ENCODE data around the gene CHMP1A.
A peak's percentile ranks its signal among the peaks of the same experiment; 100 is the strongest.
"Not testable (repeated sequence)": the region's sequence is repeated elsewhere in the genome, so short reads cannot be mapped to it uniquely, and the experiment has no call there.

Gene CHMP1A

GRCh38 chr16:89691986-89692569 lies 34.6 kb upstream of the CHMP1A start:
- DNase-seq (ENCODE audit: low spot score) = no peak

DNA sequence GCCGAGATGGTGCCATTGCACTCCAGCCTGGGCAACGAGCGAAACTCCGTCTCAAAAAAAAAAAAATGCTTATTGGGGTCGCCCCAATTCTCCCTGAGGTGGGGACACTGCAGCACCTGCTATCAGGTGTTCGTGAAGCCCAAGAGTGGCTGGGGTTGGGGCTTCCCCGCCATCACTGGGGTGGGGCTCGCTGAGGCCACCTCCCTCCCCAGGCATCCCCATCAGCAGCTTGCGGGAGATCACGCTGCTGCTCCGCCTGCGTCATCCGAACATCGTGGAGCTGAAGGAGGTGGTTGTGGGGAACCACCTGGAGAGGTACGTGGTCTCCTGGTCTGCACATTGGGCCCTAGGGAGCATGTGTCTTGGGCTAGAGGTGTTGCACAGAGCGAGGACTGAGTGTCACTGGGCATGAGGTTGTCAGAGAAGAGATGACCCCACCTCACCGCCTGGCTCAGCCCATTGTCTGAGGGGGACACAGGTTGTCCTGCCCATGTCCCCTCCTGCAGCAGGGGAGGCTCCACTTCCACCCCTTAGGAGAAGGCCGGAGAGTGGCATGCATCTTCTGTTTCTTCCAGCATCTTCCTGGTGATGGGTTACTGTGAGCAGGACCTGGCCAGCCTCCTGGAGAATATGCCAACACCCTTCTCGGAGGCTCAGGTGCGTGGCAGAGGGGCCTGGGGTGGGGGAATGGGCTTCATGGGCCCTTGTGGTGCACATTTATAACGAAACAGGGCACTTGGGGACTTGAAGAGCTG lies 33.9 kb upstream of the CHMP1A start:
- DNase-seq (ENCODE audit: low spot score) = no peak

DNA sequence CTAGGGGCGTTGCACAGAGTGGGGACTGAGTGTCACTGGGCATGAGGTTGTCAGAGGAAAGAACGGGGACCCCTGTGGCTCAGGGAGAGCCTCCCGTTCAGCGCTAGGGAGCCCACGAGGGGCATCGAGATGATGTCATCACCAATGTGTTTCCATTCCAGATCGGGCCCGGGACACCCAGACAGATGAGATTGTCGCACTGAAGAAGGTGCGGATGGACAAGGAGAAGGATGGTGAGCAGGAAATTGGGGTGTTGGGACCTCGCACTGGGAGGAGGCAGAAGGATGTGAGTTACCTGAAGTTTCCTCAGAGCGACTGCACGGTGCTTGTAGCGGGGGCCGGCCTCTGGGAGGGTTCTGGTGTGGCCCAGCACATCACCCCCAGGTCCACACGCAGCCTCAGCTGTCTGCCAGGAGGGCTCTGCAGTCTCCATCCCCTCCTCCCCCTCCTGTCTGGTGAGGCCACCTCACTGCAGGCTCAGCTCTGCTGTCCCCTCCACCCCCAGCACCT lies 32.9 kb upstream of the CHMP1A start:
- DNase-seq (ENCODE audit: low spot score) = no peak

- DNase-seq (ENCODE audit: low spot score) = not testable (repeated sequence)
Observed at GRCh38 chr16:89689621-89690020, 32.1 kb upstream of the CHMP1A start.

DNA sequence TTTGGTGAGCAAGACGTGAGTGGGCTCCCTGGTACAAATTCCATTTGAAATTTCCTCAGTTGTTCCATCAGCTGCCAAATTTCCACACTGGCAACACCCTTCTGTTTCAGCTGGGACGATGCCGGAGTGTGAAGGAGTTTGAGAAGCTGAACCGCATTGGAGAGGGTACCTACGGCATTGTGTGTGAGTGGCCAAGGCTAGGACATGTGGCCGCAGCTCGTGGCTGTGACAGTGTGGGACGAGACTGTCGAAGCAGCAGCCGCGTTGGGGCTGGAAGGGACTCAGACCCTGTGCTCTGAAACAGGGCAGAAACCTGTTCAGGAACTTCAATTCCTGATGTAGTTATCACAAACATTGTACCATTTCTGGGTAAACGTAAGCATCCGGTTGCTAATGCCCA lies 31.6 kb upstream of the CHMP1A start:
- no peak for DNase-seq (ENCODE audit: low spot score)

- DNase-seq (ENCODE audit: low spot score) = no peak
Observed at GRCh38 chr16:89688395-89688794, 30.9 kb upstream of the CHMP1A start.

- no peak for DNase-seq (ENCODE audit: low spot score)
Observed at GRCh38 chr16:89687092-89687940, 29.8 kb upstream of the CHMP1A start.

- peak; percentile 85 for DNase-seq (ENCODE audit: low spot score)
Observed at GRCh38 chr16:89686520-89687091, 29.1 kb upstream of the CHMP1A start, which contains the start of gene CDK10. CDK10 (plus strand) TSS chr16:89686689; CDS start chr16:89686711, 22 bp downstream.

DNA sequence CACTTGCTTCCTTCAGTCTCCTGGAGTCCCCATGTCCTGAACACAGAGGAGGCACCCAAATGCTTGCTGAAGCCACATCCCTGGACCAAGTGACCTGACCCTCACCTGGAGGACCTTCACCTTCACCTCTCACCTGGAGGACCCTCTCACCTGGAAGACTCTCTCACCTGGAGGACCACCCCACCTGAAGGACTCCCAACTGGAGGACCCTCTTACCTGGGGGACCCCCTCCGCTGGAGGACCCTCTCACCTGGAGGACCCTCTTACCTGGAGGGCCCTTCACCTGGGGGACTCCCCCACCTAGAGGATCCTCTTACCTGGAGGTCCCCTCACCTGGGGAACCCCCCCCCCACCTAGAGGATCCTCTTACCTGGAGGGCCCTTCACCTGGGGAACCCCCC lies 28.4 kb upstream of the CHMP1A start:
- DNase-seq (ENCODE audit: low spot score) = no peak

- DNase-seq (ENCODE audit: low spot score) = no peak
Observed at GRCh38 chr16:89678258-89678657, 20.8 kb upstream of the CHMP1A start.

- DNase-seq (ENCODE audit: low spot score) = no peak
Observed at GRCh38 chr16:89672177-89672941, 14.9 kb upstream of the CHMP1A start.

DNA sequence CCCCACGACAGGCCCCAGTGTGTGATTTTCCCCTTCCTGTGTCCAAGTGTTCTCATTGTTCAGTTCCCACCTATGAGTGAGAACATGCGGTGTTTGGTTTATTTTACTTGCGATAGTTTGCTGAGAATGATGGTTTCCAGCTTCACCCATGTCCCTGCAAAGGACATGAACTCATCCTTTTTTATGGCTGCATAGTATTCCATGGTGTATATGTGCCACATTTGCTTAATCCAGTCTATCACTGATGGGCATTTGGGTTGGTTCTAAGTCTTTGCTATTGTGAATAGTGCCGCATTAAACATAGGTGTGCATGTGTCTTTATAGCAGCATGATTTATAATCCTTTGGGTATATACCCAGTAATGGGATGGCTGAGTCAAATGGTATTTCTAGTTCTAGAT lies 14.1 kb upstream of the CHMP1A start:
- not testable (repeated sequence) for DNase-seq (ENCODE audit: low spot score)

DNA sequence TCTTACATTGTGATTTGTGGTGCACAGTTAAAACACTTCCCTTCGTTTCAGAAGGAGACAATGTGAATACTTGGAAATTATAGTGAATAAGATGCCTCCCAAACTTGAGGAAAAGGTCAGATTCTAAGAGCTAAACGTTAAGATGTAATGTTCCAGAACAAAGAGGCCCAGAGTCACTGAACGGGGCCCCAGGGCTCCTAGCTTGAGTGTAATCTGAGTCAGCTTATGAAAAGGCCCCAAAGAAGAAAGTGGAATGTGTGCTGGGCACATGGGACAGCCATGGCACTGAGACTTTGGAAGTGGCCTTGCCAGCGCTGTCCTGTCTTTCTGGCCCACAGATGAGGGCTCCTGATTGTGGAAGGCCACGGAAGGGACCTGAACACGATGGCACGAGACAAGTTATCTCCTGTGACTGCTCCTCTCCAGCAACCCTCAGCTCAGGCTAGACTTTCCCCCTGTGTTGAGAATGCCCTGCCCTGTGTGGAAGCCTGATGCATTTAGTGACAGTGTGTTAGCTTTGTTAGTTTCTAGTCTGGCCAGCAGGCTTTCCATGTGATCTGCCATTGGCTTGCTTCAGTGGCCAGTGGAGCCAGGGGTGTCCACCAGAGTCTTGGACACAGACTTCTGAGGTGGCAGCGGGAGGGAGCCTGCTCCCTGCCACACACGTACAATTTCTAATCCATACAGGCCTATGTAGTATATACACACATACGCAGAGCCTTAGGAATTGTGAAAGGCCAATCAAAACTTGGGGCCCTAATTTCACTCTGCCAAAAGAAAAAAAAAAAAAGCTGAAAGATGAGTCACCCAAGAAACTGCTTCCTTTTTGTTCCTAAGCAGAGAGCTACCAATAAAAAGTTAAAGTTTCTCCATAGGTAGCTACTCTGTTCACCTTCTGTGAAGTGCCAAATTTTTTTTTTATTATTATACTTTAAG lies 13.3 kb upstream of the CHMP1A start:
- no peak for DNase-seq (ENCODE audit: low spot score)

DNA sequence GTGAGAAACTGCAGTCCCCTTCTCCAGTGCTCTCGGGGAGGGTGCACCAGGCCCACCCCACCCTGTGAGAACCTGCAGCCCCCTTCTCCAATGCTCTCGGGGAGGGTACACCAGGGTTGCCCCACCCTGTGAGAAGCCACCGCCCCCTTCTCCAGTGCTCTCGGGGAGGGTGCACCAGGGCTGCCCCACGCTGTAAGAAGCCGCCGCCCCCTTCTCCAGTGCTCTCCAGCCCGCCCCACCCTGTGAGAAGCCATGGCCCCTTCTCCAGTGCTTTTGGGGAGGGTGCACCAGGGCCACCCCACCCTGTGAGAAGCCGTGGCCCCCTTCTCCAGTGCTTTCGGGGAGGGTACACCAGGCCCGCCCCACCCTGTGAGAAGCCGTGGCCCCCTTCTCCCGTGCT lies 12.2 kb upstream of the CHMP1A start:
- no peak for DNase-seq (ENCODE audit: low spot score)

- DNase-seq (ENCODE audit: low spot score) = no peak
Observed at GRCh38 chr16:89668790-89669158, 11.3 kb upstream of the CHMP1A start.

DNA sequence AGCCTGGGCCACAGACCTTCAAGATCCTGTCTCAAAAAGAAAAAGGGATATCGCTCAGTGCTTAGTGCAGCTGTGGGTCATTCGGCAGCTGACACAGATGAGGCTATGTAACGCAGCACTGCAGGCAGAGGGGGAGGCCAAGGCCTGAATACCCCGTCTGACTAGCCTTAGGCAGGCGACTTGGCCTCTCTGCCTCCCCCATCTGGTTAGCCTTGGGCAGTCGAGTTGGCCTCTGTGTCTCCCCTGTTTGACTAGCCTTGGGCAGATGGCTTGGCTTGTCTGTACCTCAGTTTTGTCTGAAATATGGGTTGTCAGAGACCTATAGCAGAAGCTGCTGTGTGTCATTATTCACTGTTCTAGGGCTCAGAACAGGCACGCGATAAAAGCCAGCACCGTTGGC lies 10.1 kb upstream of the CHMP1A start:
- DNase-seq (ENCODE audit: low spot score) = no peak

DNA sequence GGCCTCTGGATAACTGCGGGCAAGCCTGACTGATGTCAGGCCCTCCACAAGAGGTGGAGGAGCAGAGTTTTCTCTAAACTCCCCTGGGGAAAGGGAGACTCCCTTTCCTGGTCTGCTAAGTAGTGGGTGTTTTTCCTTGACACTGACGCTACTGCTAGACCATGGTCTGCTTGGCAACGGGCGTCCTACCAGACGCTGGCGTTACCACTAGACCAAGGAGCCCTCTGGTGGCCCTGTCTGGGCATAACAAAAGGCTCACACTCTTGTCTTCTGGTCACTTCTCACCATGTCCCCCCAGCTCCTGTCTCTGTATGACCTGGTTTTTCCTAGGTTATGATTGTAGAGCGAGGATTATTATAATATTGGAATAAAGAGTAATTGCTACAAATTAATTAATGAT lies 9.5 kb upstream of the CHMP1A start:
- DNase-seq (ENCODE audit: low spot score) = not testable (repeated sequence)

DNA sequence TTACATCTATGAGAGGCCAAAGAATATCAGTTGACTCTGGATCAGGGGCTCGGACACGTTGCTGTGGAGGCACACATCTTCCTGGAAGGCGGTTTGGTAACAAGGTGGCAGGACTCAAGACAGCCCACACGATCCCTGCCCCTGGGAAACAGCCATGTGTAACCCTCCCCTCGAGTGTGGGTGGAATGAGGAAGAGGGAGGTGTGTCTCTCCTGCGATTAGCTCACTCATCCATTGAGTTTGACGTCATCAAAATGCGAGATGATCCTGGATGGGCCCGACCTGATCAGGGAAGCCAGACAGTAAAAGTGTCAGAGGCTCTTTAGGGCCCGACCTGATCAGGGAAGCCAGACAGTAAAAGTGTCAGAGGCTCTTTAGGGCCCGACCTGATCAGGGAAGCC lies 6.7 kb upstream of the CHMP1A start:
- DNase-seq (ENCODE audit: low spot score) = not testable (repeated sequence)

DNA sequence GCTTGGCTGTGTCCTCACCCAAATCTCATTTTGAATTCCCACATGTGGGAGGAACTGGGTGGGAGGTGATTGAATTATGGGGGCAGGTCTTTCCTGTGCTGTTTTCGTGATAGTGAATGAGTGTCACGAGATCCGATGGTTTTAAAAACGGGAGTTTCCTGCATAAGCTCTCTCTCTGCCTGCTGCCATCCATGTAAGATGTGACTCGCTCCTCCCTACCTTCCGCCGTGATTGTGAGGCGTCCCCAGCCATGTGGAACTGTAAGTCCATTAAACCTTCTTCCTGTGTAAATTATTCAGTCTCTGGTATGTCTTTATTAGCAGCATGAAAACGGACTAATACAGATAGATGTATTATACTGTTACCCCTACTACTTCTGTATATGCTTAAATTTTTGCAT lies 3.7 kb upstream of the CHMP1A start:
- no peak for DNase-seq (ENCODE audit: low spot score)

DNA sequence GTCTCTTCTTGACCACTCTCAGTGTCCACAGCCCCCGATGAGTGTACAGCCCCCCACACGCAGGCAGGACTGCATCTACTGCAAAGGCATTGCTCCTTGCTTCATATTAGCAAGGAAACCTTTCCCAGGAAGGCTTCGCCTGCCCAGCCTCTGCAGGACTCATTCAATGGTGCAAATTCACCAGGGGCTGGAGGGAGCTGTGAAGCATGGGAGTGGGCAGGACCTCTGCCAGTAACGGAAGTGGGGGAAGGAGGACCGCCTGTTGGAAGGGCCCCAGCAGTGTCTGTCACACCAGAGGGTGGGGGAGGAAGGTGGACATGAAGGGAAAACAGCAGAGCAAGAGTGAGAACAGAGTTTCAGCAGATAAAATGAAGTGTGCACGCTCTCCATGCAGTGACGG lies 2.6 kb upstream of the CHMP1A start:
- no peak for DNase-seq (ENCODE audit: low spot score)

Measured in hematopoietic multipotent progenitor cell treated with erythropoietin and hydrocortisone succinate and interleukin-3 and kit ligand, for 17 days (in vitro differentiated cells).